GM23338 (cell line): ENCODE measurements around the gene DNAJC6. TPM values are rescaled to one million over a fixed set of nuclear protein-coding genes. Genes with fewer than 3 reads are reported as not detected.

ENCODE experiments used
- ATAC-seq: fragments of 200-7000 bp; cut with Tn5 transposase; 3 replicates; pipeline ENCODE4 v1.9.1; 2020
- DNase-seq: peaks from one replicate; pipeline ENCODE4 v3.0.0-alpha.2; 2015; ENCODE audit warnings: low spot score
- H2AFZ ChIP-seq: fragments of 200-600 bp; sonication (generic); 2 replicates; pipeline ENCODE4 v1.8.0; 2016; ENCODE audit warnings: antibody characterized with exemption, mild to moderate bottlenecking, moderate library complexity
- H3F3A ChIP-seq: fragments of 200-600 bp; sonication (generic); replicated peaks from 2 replicates; pipeline ENCODE4 v1.8.0; 2017; ENCODE audit warnings: antibody characterized with exemption, mixed run types, low read depth
- H3K27ac ChIP-seq: fragments of 200-600 bp; sonication (generic); 2 replicates; pipeline ENCODE4 v1.6.1; 2016; ENCODE audit warnings: low read depth
- H3K27me3 ChIP-seq: fragments of 200-600 bp; sonication (generic); 2 replicates; pipeline ENCODE4 v1.8.0; 2016; ENCODE audit warnings: mild to moderate bottlenecking, mixed run types, moderate library complexity; ENCODE audit not compliant: insufficient read depth
- H3K36me3 ChIP-seq: fragments of 200-600 bp; sonication (generic); 2 replicates; pipeline ENCODE4 v1.8.0; 2016; ENCODE audit warnings: mild to moderate bottlenecking; ENCODE audit not compliant: insufficient read depth
- H3K4me1 ChIP-seq: fragments of 200-600 bp; sonication (generic); 2 replicates; pipeline ENCODE4 v1.8.0; 2016; ENCODE audit warnings: mild to moderate bottlenecking, moderate library complexity; ENCODE audit not compliant: insufficient read depth
- H3K4me2 ChIP-seq: fragments of 200-600 bp; sonication (generic); 2 replicates; pipeline ENCODE4 v1.7.1; 2017; ENCODE audit warnings: mixed run types
- H3K4me3 ChIP-seq: fragments of 200-600 bp; sonication (generic); 2 replicates; pipeline ENCODE4 v1.6.1; 2016; ENCODE audit warnings: mixed run types
- H3K79me2 ChIP-seq: fragments of 200-600 bp; sonication (generic); replicated peaks from 2 replicates; pipeline ENCODE4 v1.8.0; 2017; ENCODE audit warnings: mild to moderate bottlenecking; ENCODE audit not compliant: insufficient read depth
- H3K9me2 ChIP-seq: fragments of 200-600 bp; sonication (generic); 2 replicates; pipeline ENCODE4 v1.8.0; 2017; ENCODE audit not compliant: insufficient read depth
- H4K20me1 ChIP-seq: fragments of 200-600 bp; sonication (generic); replicated peaks from 2 replicates; pipeline ENCODE4 v1.8.0; 2017; ENCODE audit warnings: mild to moderate bottlenecking; ENCODE audit not compliant: insufficient read depth
- H3K27ac Mint-ChIP-seq: 2 replicates; pipeline ENCODE4 v1.8.0; 2020; ENCODE audit warnings: inconsistent platforms, mild to moderate bottlenecking, moderate library complexity, mixed read lengths
- H3K27me3 Mint-ChIP-seq: 3 replicates; pipeline ENCODE4 v1.8.0; 2022; ENCODE audit warnings: low read depth, mild to moderate bottlenecking, moderate library complexity, mixed read lengths, inconsistent platforms; ENCODE audit not compliant: insufficient read depth, poor library complexity
- H3K36me3 Mint-ChIP-seq: 3 replicates; pipeline ENCODE4 v1.8.0; 2021; ENCODE audit warnings: low read depth, mild to moderate bottlenecking, inconsistent platforms, moderate library complexity, mixed read lengths
- H3K4me1 Mint-ChIP-seq: 3 replicates; pipeline ENCODE4 v1.8.0; 2020; ENCODE audit warnings: mild to moderate bottlenecking, inconsistent platforms, mixed read lengths
- H3K4me3 Mint-ChIP-seq: 3 replicates; pipeline ENCODE4 v1.8.0; 2021; ENCODE audit warnings: moderate library complexity, mild to moderate bottlenecking, inconsistent platforms, mixed read lengths
- H3K9me3 Mint-ChIP-seq: 3 replicates; pipeline ENCODE4 v1.8.0; 2020; ENCODE audit warnings: moderate library complexity, mild to moderate bottlenecking, inconsistent platforms, mixed read lengths
- CREB1 ChIP-seq: fragments of 250-450 bp; sonication (Bioruptor Pico); IDR thresholded peaks from 2 replicates; pipeline ENCODE4 v1.5.0; 2020; ENCODE audit warnings: low read depth, mild to moderate bottlenecking, moderate library complexity
- EZH2 ChIP-seq: fragments of 200-600 bp; sonication (generic); IDR thresholded peaks from one replicate; pipeline ENCODE4 v1.8.0; 2017; ENCODE audit warnings: antibody characterized with exemption, mild to moderate bottlenecking, low read depth; ENCODE audit not compliant: unreplicated experiment
- EZH2phosphoT487 ChIP-seq: fragments of 200-600 bp; sonication (generic); IDR thresholded peaks from one replicate; pipeline ENCODE4 v1.8.1; 2018; ENCODE audit warnings: antibody characterized with exemption; ENCODE audit not compliant: unreplicated experiment
- JUNB ChIP-seq: IDR thresholded peaks from one replicate; pipeline ENCODE4 v1.6.1; 2016; ENCODE audit warnings: antibody characterized with exemption; ENCODE audit not compliant: unreplicated experiment
- NANOG ChIP-seq: IDR thresholded peaks from 2 replicates; pipeline ENCODE4 v1.6.1; 2016; ENCODE audit warnings: antibody characterized with exemption, borderline replicate concordance
- POLR2AphosphoS5 ChIP-seq: IDR thresholded peaks from 2 replicates; pipeline ENCODE4 v1.6.1; 2016; ENCODE audit warnings: antibody characterized with exemption, low read depth
- STAT1 ChIP-seq: IDR thresholded peaks from one replicate; pipeline ENCODE4 v1.6.1; 2016; ENCODE audit warnings: antibody characterized with exemption; ENCODE audit not compliant: unreplicated experiment
- ZNF331 ChIP-seq: fragments of 250-450 bp; sonication (Bioruptor Pico); IDR thresholded peaks from 2 replicates; pipeline ENCODE4 v1.5.0; 2020; ENCODE audit warnings: low read depth, mild to moderate bottlenecking, moderate library complexity
- polyA plus RNA-seq: library from polyadenylated mRNA; unstranded; fragments of >200 nt; fragmentation: Nextera tagmentation; extraction: Ambion mirVana; gene quantifications from 2 replicates; pipeline ENCODE4 v1.2.1, GENCODE V29; 2016
- total RNA-seq: library from RNA; depleted of rRNA; stranded (reverse); fragments of >200 nt; shearing (Covaris generic); gene quantifications from 2 replicates; pipeline ENCODE4 v1.2.3, GENCODE V29; 2014
- TF ChIP-seq, protein P1 (sequence below), 2 experiments: fragments of 200-600 bp in 1 of 2; sonication (generic) in 1 of 2; conservative IDR thresholded peaks; 2 replicates each; pipeline versions ENCODE4 v1.5.1 to v1.6.1; 2016 to 2017; ENCODE audit warnings: antibody characterized with exemption in 2 of 2, low read depth in 2 of 2, mild to moderate bottlenecking in 2 of 2, moderate library complexity in 1 of 2
- TF ChIP-seq, protein P2 (sequence below): IDR thresholded peaks from 2 replicates; pipeline ENCODE4 v1.6.1; 2016; ENCODE audit warnings: antibody characterized with exemption

The DNAJC6 gene
- total and polyA plus RNA-seq, 2 experiments from 2014 or later, result 2.4 to 7.4 TPM

DNA sequence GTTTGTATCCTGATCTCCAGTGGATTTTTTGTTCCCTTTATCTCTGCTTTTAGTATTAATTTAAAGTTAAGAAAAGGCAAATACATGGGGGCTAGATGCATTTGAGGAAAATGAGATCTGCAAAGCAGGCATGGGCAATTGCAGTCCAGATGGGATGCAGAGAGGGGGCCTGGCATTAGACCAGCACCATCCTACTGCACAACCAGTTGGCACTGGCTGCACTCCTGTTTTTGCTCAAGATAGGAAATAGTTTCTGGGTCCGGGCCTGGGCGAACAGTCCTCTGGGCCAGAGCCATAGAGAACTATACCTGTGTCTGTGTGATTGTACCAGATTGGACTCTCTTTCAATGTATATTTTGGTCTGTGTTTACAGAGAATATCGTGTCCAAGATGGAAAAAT, 77.1 kb downstream of the DNAJC6 start (continued):
- no peak for TF ChIP-seq EZH2phosphoT487
- TF ChIP-seq JUNB, result no peak
- TF ChIP-seq POLR2AphosphoS5, result no peak

DNA sequence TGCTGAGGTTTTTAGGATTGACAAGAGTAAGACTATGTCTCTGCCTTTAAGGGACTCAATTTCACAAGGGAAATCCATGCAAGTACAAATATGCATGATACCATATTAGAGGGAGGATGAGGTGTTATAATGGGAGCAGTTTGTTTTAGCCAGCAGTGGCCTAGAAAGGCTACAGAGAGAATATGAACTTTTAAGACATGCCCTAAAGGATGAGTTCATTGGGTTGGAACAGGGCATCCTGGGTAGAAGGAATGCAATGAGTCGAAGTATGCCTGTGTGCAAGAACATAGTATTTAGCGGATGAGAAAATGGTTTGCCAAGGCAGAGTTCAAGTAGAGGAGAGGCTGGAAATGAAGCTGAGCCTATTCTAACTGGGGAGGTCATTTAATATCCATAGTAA, 78.5 kb downstream of the DNAJC6 start:
- H3K27ac Mint-ChIP-seq, result no peak overlapping the region
- H3K4me2 ChIP-seq, result no peak overlapping the region
- no peaks in the 10 kb centered on the region for H3K27me3 ChIP-seq
- H3K36me3 ChIP-seq, result peaks cover 4% of the 10 kb centered on the region; the same call in 1 of the 2 replicates
- H3K9me2 ChIP-seq, result no peaks in the 10 kb centered on the region
- DNase-seq, result no peak
- peaks cover 3% of the 10 kb centered on the region; the same call in 1 of the 3 replicates for H3K9me3 Mint-ChIP-seq
- peaks cover 4% of the 10 kb centered on the region; the same call in 2 of the 3 replicates for H3K36me3 Mint-ChIP-seq
- H2AFZ ChIP-seq, result no peak overlapping the region
- H3K4me3 ChIP-seq, result no peak overlapping the region
- H3K27me3 Mint-ChIP-seq, result no peaks in the 10 kb centered on the region
- no peak overlapping the region for H3K27ac ChIP-seq
- no peaks in the 10 kb centered on the region for H4K20me1 ChIP-seq
- no peaks in the 10 kb centered on the region for H3K79me2 ChIP-seq
- H3F3A ChIP-seq, result no peaks in the 10 kb centered on the region
- no peak for ATAC-seq
- no peaks in the 10 kb centered on the region for H3K4me1 ChIP-seq
- peaks cover 4% of the 10 kb centered on the region for H3K4me1 Mint-ChIP-seq
- H3K4me3 Mint-ChIP-seq, result no peak overlapping the region
- TF ChIP-seq STAT1 (no peak), NANOG (no peak), EZH2 (no peak), ZNF331 (CRISPR knock-in tag) (no peak), CREB1 (no peak)
- TF ChIP-seq, protein P1, sequence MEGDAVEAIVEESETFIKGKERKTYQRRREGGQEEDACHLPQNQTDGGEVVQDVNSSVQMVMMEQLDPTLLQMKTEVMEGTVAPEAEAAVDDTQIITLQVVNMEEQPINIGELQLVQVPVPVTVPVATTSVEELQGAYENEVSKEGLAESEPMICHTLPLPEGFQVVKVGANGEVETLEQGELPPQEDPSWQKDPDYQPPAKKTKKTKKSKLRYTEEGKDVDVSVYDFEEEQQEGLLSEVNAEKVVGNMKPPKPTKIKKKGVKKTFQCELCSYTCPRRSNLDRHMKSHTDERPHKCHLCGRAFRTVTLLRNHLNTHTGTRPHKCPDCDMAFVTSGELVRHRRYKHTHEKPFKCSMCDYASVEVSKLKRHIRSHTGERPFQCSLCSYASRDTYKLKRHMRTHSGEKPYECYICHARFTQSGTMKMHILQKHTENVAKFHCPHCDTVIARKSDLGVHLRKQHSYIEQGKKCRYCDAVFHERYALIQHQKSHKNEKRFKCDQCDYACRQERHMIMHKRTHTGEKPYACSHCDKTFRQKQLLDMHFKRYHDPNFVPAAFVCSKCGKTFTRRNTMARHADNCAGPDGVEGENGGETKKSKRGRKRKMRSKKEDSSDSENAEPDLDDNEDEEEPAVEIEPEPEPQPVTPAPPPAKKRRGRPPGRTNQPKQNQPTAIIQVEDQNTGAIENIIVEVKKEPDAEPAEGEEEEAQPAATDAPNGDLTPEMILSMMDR (conservative IDR thresholded peaks at IDR 0.05; ENCODE audit: low read depth in 2 of 2), result no peak
- TF ChIP-seq, protein P2, sequence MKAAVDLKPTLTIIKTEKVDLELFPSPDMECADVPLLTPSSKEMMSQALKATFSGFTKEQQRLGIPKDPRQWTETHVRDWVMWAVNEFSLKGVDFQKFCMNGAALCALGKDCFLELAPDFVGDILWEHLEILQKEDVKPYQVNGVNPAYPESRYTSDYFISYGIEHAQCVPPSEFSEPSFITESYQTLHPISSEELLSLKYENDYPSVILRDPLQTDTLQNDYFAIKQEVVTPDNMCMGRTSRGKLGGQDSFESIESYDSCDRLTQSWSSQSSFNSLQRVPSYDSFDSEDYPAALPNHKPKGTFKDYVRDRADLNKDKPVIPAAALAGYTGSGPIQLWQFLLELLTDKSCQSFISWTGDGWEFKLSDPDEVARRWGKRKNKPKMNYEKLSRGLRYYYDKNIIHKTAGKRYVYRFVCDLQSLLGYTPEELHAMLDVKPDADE, result no peak

DNA sequence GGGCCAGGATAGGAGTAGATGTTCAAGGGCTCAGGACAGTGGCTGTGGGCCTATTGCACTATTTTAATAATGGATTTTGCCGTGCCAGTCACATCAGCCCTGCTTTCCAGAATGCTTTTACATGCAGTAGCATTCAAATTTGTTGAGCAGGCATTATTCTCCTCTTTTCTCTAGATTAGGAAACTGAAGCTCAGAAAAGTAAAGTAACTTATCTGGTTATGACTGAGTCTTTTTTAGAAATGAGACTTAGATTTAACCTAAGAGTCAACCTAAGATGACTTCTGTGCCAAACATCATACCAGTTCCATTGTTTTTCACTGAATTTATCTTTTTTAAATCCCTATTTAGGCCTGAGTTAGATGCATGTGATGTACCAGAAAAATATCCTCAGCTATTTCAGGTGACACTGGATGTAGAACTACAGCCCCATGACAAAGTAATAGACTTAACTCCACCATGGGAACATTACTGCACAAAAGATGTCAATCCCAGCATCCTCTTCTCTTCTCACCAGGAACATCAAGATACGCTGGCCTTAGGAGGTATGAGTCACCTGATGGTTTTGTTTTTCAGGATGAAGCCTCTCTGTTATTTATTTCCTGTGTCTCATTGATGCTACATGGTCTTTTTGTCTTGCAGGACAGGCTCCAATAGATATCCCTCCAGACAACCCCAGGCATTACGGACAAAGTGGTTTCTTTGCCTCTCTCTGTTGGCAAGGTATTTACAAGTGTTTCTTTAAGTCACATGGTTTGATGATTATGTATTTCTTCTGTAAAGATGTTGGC, 79.8 kb downstream of the DNAJC6 start:
- H4K20me1 ChIP-seq, result no peaks in the 10 kb centered on the region
- Mint-ChIP-seq H3K9me3 (peaks cover 3% of the 10 kb centered on the region; the same call in 1 of the 3 replicates), H3K27ac (peak overlapping the region; percentile 43; the same call in 1 of the 2 replicates), H3K4me3 (no peak overlapping the region), H3K27me3 (no peaks in the 10 kb centered on the region), H3K36me3 (peaks cover 3% of the 10 kb centered on the region; the same call in 1 of the 3 replicates), H3K4me1 (peaks cover 4% of the 10 kb centered on the region)
- peaks cover 4% of the 10 kb centered on the region; the same call in 1 of the 2 replicates for H3K36me3 ChIP-seq
- H3K4me3 ChIP-seq, result no peak overlapping the region
- H3K4me2 ChIP-seq, result no peak overlapping the region
- H3F3A ChIP-seq, result no peaks in the 10 kb centered on the region
- no peaks in the 10 kb centered on the region for H3K9me2 ChIP-seq
- H2AFZ ChIP-seq, result no peak overlapping the region
- H3K4me1 ChIP-seq, result no peaks in the 10 kb centered on the region
- H3K27ac ChIP-seq, result peak overlapping the region; percentile 13; the same call in 1 of the 2 replicates
- no peaks in the 10 kb centered on the region for H3K27me3 ChIP-seq
- DNase-seq (no peak), ATAC-seq (no peak)
- H3K79me2 ChIP-seq, result no peaks in the 10 kb centered on the region
- TF ChIP-seq JUNB, result no peak
- TF ChIP-seq, protein P2, result no peak
